WTC11 (cell line): ENCODE measurements around the gene WDPCP. TPM values are rescaled to one million over a fixed set of nuclear protein-coding genes. Genes with fewer than 3 reads are reported as not detected.

ENCODE experiments used
- ATAC-seq: fragments of 200-7000 bp; cut with Tn5 transposase; 2 replicates; pipeline ENCODE4 v1.10.0; 2021; ENCODE audit warnings: mild to moderate bottlenecking, moderate library complexity
- CTCF ChIA-PET: fragments of 300-600 bp; sonication (Branson Sonifier 250); formaldehyde crosslinking; loops from one replicate; lab custom pipeline; 2021; ENCODE audit warnings: antibody characterized with exemption; lab: Charles Lee
- POLR2A ChIA-PET: fragments of 350-600 bp; sonication (Branson Sonifier 250); formaldehyde crosslinking; loops from one replicate; lab custom pipeline; 2021; ENCODE audit warnings: antibody characterized with exemption; lab: Charles Lee
- DNase-seq: peaks from one replicate; pipeline ENCODE4 v3.0.0; 2021; ENCODE audit warnings: low spot score
- H3K27ac Mint-ChIP-seq: 2 replicates; pipeline ENCODE4 v1.8.0; 2021; ENCODE audit warnings: mixed read lengths
- H3K27me3 Mint-ChIP-seq: 2 replicates; pipeline ENCODE4 v1.8.0; 2021; ENCODE audit warnings: low read depth, mild to moderate bottlenecking, moderate library complexity, mixed read lengths
- H3K36me3 Mint-ChIP-seq: 2 replicates; pipeline ENCODE4 v1.8.0; 2021; ENCODE audit warnings: mixed read lengths
- H3K4me1 Mint-ChIP-seq: 2 replicates; pipeline ENCODE4 v1.8.0; 2022; ENCODE audit warnings: mixed read lengths
- H3K4me3 Mint-ChIP-seq: 2 replicates; pipeline ENCODE4 v1.8.0; 2021; ENCODE audit warnings: mild to moderate bottlenecking, moderate library complexity, mixed read lengths
- H3K9me3 Mint-ChIP-seq: 2 replicates; pipeline ENCODE4 v1.8.0; 2021; ENCODE audit warnings: mixed read lengths
- CREM ChIP-seq: sonication (generic); formaldehyde crosslinking; IDR thresholded peaks from 2 replicates; pipeline ENCODE4 v1.8.1; 2022; ENCODE audit warnings: mild to moderate bottlenecking, missing genetic modification reagents, moderate library complexity
- EMX1 ChIP-seq: fragments of 250-450 bp; sonication (Bioruptor Pico); IDR thresholded peaks from 2 replicates; pipeline ENCODE4 v1.8.0; 2021; ENCODE audit warnings: mild to moderate bottlenecking
- ESRRA ChIP-seq: sonication (generic); formaldehyde crosslinking; IDR thresholded peaks from 2 replicates; pipeline ENCODE4 v1.8.1; 2022; ENCODE audit warnings: mild to moderate bottlenecking, missing genetic modification reagents, borderline replicate concordance
- ETV6 ChIP-seq: sonication (generic); formaldehyde crosslinking; IDR thresholded peaks from 2 replicates; pipeline ENCODE4 v1.8.1; 2022; ENCODE audit warnings: mild to moderate bottlenecking, missing genetic modification reagents
- FOXK1 ChIP-seq: sonication (generic); formaldehyde crosslinking; IDR thresholded peaks from 2 replicates; pipeline ENCODE4 v1.8.0; 2022; ENCODE audit warnings: mild to moderate bottlenecking, moderate library complexity, missing genetic modification reagents
- FOXP4 ChIP-seq: sonication (generic); formaldehyde crosslinking; IDR thresholded peaks from 2 replicates; pipeline ENCODE4 v1.8.0; 2022; ENCODE audit warnings: mild to moderate bottlenecking, missing genetic modification reagents
- GABPB1 ChIP-seq: sonication (generic); formaldehyde crosslinking; IDR thresholded peaks from 2 replicates; pipeline ENCODE4 v1.8.1; 2023; ENCODE audit warnings: mild to moderate bottlenecking, missing genetic modification reagents
- JAZF1 ChIP-seq: fragments of 250-450 bp; sonication (Bioruptor Pico); IDR thresholded peaks from 2 replicates; pipeline ENCODE4 v1.9.0; 2021; ENCODE audit warnings: moderate library complexity, mild to moderate bottlenecking, inconsistent platforms
- KAT7 ChIP-seq: sonication (generic); formaldehyde crosslinking; IDR thresholded peaks from 2 replicates; pipeline ENCODE4 v1.8.1; 2023; ENCODE audit warnings: missing genetic modification reagents, mild to moderate bottlenecking, borderline replicate concordance
- MLX ChIP-seq: sonication (generic); formaldehyde crosslinking; IDR thresholded peaks from 2 replicates; pipeline ENCODE4 v1.8.1; 2023; ENCODE audit warnings: mild to moderate bottlenecking, missing genetic modification reagents, moderate library complexity
- MYBL2 ChIP-seq: sonication (generic); formaldehyde crosslinking; IDR thresholded peaks from 2 replicates; pipeline ENCODE4 v1.8.1; 2023; ENCODE audit warnings: mild to moderate bottlenecking, moderate library complexity, missing genetic modification reagents
- NFYB ChIP-seq: sonication (generic); formaldehyde crosslinking; conservative IDR thresholded peaks from 2 replicates; pipeline ENCODE4 v1.8.0; 2022; ENCODE audit warnings: low read depth, missing genetic modification reagents
- NR1H2 ChIP-seq: sonication (generic); formaldehyde crosslinking; IDR thresholded peaks from 2 replicates; pipeline ENCODE4 v1.9.0; 2021; ENCODE audit warnings: mild to moderate bottlenecking, moderate library complexity, missing genetic modification reagents
- SMAD4 ChIP-seq: sonication (generic); formaldehyde crosslinking; IDR thresholded peaks from 2 replicates; pipeline ENCODE4 v1.8.0; 2022; ENCODE audit warnings: mild to moderate bottlenecking, missing genetic modification reagents
- ZBTB21 ChIP-seq: sonication (generic); formaldehyde crosslinking; IDR thresholded peaks from 2 replicates; pipeline ENCODE4 v1.8.1; 2023; ENCODE audit warnings: mild to moderate bottlenecking, missing genetic modification reagents, borderline replicate concordance
- ZNF232 ChIP-seq: sonication (generic); formaldehyde crosslinking; IDR thresholded peaks from 2 replicates; pipeline ENCODE4 v1.8.0; 2022; ENCODE audit warnings: mild to moderate bottlenecking, missing genetic modification reagents
- ZNF281 ChIP-seq: sonication (generic); formaldehyde crosslinking; IDR thresholded peaks from 2 replicates; pipeline ENCODE4 v1.8.0; 2023; ENCODE audit warnings: mild to moderate bottlenecking, missing genetic modification reagents
- ZNF317 ChIP-seq: sonication (generic); formaldehyde crosslinking; IDR thresholded peaks from 2 replicates; pipeline ENCODE4 v1.8.1; 2023; ENCODE audit warnings: low read depth, mild to moderate bottlenecking, moderate library complexity, missing genetic modification reagents, borderline replicate concordance
- ZNF423 ChIP-seq: fragments of 250-450 bp; sonication (Bioruptor Pico); IDR thresholded peaks from 2 replicates; pipeline ENCODE4 v2.1.2; 2022; ENCODE audit warnings: mild to moderate bottlenecking, moderate library complexity
- total RNA-seq: library from RNA; stranded (reverse); gene quantifications from 3 replicates; pipeline ENCODE4 v1.2.3, GENCODE V29; 2021
- TF ChIP-seq, protein P1 (sequence below): sonication (generic); formaldehyde crosslinking; IDR thresholded peaks from 2 replicates; pipeline ENCODE4 v1.8.0; 2022; ENCODE audit warnings: mild to moderate bottlenecking, missing genetic modification reagents
- TF ChIP-seq, protein P2 (sequence below): sonication (generic); formaldehyde crosslinking; IDR thresholded peaks from 2 replicates; pipeline ENCODE4 v1.8.1; 2023; ENCODE audit warnings: mild to moderate bottlenecking, missing genetic modification reagents
- TF ChIP-seq, protein P3 (sequence below): fragments of 250-450 bp; sonication (Bioruptor Pico); IDR thresholded peaks from 2 replicates; pipeline ENCODE4 v2.1.2; 2022; ENCODE audit warnings: mild to moderate bottlenecking, moderate library complexity
- TF ChIP-seq, protein P4 (sequence below): sonication (generic); formaldehyde crosslinking; IDR thresholded peaks from 2 replicates; pipeline ENCODE4 v1.8.1; 2022; ENCODE audit warnings: missing genetic modification reagents, borderline replicate concordance

WDPCP gene
- total RNA-seq, 1 experiment from 2014 or later: 10.9 TPM

GRCh38 chr2:63446658-63447057, 141.6 kb downstream of the WDPCP start:
- H3K4me3 Mint-ChIP-seq: no peak overlapping the region
- H3K36me3 Mint-ChIP-seq: no peaks in the 10 kb centered on the region
- H3K27ac Mint-ChIP-seq: no peak overlapping the region
- peaks cover 3% of the 10 kb centered on the region; the same call in 1 of the 2 replicates for H3K9me3 Mint-ChIP-seq
- H3K27me3 Mint-ChIP-seq: no peaks in the 10 kb centered on the region
- ChIA-PET POLR2A (no interaction called here), CTCF (interaction anchor here (0.9 kb wide), 1 partner anchor 252 kb away, joined by 3 read pairs; no protein-coding TSS in a partner anchor)
- H3K4me1 Mint-ChIP-seq: no peaks in the 10 kb centered on the region
- TF ChIP-seq ZNF232 (CRISPR knock-in tag) (no peak), FOXK1 (CRISPR knock-in tag) (no peak), ZNF317 (no peak), ZNF423 (CRISPR knock-in tag) (no peak), SMAD4 (no peak), JAZF1 (CRISPR knock-in tag) (no peak), ZBTB21 (CRISPR knock-in tag) (no peak)
- TF ChIP-seq, protein P1, sequence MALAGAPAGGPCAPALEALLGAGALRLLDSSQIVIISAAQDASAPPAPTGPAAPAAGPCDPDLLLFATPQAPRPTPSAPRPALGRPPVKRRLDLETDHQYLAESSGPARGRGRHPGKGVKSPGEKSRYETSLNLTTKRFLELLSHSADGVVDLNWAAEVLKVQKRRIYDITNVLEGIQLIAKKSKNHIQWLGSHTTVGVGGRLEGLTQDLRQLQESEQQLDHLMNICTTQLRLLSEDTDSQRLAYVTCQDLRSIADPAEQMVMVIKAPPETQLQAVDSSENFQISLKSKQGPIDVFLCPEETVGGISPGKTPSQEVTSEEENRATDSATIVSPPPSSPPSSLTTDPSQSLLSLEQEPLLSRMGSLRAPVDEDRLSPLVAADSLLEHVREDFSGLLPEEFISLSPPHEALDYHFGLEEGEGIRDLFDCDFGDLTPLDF: no peak
- TF ChIP-seq, all 79 proteins: peak for 0
- no peak for ATAC-seq
- DNase-seq: no peak

GRCh38 chr2:63444565-63445288, 143.6 kb downstream of the WDPCP start:
- H3K36me3 Mint-ChIP-seq: no peaks in the 10 kb centered on the region
- no peaks in the 10 kb centered on the region for H3K27me3 Mint-ChIP-seq
- ChIA-PET POLR2A (no interaction called here), CTCF (no interaction called here)
- peaks cover 15% of the 10 kb centered on the region for H3K4me1 Mint-ChIP-seq
- no peak overlapping the region for H3K27ac Mint-ChIP-seq
- peaks cover 3% of the 10 kb centered on the region; the same call in 1 of the 2 replicates for H3K9me3 Mint-ChIP-seq
- DNase-seq: no peak
- no peak overlapping the region for H3K4me3 Mint-ChIP-seq
- no peak for ATAC-seq
- TF ChIP-seq MLX (CRISPR knock-in tag): no peak
- no peak for TF ChIP-seq NR1H2 (CRISPR knock-in tag)
- TF ChIP-seq, protein P1: no peak
- no peak for TF ChIP-seq GABPB1 (CRISPR knock-in tag)
- TF ChIP-seq ESRRA (CRISPR knock-in tag): no peak
- TF ChIP-seq FOXP4 (CRISPR knock-in tag): no peak
- no peak for TF ChIP-seq ETV6
- TF ChIP-seq CREM (CRISPR knock-in tag): no peak
- no peak for TF ChIP-seq MYBL2 (CRISPR knock-in tag)
- TF ChIP-seq, protein P2, sequence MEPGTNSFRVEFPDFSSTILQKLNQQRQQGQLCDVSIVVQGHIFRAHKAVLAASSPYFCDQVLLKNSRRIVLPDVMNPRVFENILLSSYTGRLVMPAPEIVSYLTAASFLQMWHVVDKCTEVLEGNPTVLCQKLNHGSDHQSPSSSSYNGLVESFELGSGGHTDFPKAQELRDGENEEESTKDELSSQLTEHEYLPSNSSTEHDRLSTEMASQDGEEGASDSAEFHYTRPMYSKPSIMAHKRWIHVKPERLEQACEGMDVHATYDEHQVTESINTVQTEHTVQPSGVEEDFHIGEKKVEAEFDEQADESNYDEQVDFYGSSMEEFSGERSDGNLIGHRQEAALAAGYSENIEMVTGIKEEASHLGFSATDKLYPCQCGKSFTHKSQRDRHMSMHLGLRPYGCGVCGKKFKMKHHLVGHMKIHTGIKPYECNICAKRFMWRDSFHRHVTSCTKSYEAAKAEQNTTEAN (CRISPR knock-in tag): no peak
- TF ChIP-seq, protein P3, sequence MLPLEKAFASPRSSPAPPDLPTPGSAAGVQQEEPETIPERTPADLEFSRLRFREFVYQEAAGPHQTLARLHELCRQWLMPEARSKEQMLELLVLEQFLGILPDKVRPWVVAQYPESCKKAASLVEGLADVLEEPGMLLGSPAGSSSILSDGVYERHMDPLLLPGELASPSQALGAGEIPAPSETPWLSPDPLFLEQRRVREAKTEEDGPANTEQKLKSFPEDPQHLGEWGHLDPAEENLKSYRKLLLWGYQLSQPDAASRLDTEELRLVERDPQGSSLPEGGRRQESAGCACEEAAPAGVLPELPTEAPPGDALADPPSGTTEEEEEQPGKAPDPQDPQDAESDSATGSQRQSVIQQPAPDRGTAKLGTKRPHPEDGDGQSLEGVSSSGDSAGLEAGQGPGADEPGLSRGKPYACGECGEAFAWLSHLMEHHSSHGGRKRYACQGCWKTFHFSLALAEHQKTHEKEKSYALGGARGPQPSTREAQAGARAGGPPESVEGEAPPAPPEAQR: no peak
- TF ChIP-seq, protein P4, sequence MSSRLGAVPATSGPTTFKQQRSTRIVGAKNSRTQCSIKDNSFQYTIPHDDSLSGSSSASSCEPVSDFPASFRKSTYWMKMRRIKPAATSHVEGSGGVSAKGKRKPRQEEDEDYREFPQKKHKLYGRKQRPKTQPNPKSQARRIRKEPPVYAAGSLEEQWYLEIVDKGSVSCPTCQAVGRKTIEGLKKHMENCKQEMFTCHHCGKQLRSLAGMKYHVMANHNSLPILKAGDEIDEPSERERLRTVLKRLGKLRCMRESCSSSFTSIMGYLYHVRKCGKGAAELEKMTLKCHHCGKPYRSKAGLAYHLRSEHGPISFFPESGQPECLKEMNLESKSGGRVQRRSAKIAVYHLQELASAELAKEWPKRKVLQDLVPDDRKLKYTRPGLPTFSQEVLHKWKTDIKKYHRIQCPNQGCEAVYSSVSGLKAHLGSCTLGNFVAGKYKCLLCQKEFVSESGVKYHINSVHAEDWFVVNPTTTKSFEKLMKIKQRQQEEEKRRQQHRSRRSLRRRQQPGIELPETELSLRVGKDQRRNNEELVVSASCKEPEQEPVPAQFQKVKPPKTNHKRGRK (CRISPR knock-in tag): no peak
- TF ChIP-seq NFYB (CRISPR knock-in tag): no peak
- TF ChIP-seq EMX1 (CRISPR knock-in tag): no peak
- TF ChIP-seq KAT7 (CRISPR knock-in tag): no peak
- TF ChIP-seq ZNF281 (CRISPR knock-in tag): no peak
- TF ChIP-seq ZNF317: no peak
